Measurements from ENCODE around the gene PCNT. TPM values are rescaled to one million over a fixed set of nuclear protein-coding genes. Genes with fewer than 3 reads are reported as not detected.

The PCNT gene
- total and polyA plus RNA-seq, 2 experiments from 2014 or later = 18.3 to 26.6 TPM

DNA sequence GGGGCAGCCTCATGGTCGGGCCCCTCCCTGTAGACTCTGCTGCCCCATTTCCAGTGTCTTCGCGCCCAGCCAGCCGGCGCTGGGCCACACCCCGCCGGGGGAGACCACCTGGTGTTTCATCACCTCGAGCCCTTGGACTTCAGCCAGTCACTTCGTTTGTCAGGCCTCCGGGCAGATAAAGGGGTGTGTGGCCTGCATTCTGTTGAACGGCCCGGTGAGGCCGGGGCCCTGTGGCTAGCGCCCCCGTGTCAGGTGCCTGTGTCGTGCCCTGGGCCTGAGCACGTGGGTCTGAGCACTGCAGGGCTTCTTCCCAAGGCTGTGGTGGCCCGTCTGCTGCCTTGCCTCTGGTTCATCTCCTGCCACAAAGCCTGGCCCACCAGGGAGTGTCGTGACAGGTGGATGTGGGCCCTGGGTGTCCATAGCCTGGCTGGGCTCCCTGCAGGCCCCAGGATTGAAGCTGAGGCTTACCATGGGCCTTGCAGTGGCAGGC is 69.5 kb downstream of the PCNT start:
- Histone ChIP-seq H3K27me3 (no peaks in the 10 kb centered on the region), H3K36me3 (peaks cover 10% of the 10 kb centered on the region), H3K9me3 (ENCODE audit: low read depth) (no peaks in the 10 kb centered on the region), H3K4me1 (ENCODE audit: low read depth) (no peaks in the 10 kb centered on the region), H3K27ac (no peak overlapping the region), H3K4me3 (no peak overlapping the region)
- DNase-seq (ENCODE audit: low read depth in 1 of 2, low spot score in 1 of 2) = no peak
- TF ChIP-seq CTCF (IDR thresholded peaks at IDR 0.05; ENCODE audit: low read depth, low read length) = no peak

- TF ChIP-seq CTCF (IDR thresholded peaks at IDR 0.05; ENCODE audit: low read depth, low read length) = no peak
- Histone ChIP-seq H3K4me1 (ENCODE audit: low read depth) (no peaks in the 10 kb centered on the region), H3K27ac (no peak overlapping the region), H3K4me3 (no peak overlapping the region), H3K27me3 (no peaks in the 10 kb centered on the region), H3K9me3 (ENCODE audit: low read depth) (no peaks in the 10 kb centered on the region), H3K36me3 (peaks cover 10% of the 10 kb centered on the region)
- no peak for DNase-seq (ENCODE audit: low read depth in 1 of 2, low spot score in 1 of 2)
Observed at GRCh38 chr21:46393941-46394594, 70.1 kb downstream of the PCNT start.

- Histone ChIP-seq H3K4me3 (no peak overlapping the region), H3K27me3 (no peaks in the 10 kb centered on the region), H3K9me3 (ENCODE audit: low read depth) (no peaks in the 10 kb centered on the region), H3K4me1 (ENCODE audit: low read depth) (no peaks in the 10 kb centered on the region), H3K27ac (no peak overlapping the region), H3K36me3 (peaks cover 11% of the 10 kb centered on the region)
- no peak for TF ChIP-seq CTCF (IDR thresholded peaks at IDR 0.05; ENCODE audit: low read depth, low read length)
- DNase-seq (ENCODE audit: low read depth in 1 of 2, low spot score in 1 of 2) = no peak
Observed at GRCh38 chr21:46394595-46395104, 70.7 kb downstream of the PCNT start.

DNA sequence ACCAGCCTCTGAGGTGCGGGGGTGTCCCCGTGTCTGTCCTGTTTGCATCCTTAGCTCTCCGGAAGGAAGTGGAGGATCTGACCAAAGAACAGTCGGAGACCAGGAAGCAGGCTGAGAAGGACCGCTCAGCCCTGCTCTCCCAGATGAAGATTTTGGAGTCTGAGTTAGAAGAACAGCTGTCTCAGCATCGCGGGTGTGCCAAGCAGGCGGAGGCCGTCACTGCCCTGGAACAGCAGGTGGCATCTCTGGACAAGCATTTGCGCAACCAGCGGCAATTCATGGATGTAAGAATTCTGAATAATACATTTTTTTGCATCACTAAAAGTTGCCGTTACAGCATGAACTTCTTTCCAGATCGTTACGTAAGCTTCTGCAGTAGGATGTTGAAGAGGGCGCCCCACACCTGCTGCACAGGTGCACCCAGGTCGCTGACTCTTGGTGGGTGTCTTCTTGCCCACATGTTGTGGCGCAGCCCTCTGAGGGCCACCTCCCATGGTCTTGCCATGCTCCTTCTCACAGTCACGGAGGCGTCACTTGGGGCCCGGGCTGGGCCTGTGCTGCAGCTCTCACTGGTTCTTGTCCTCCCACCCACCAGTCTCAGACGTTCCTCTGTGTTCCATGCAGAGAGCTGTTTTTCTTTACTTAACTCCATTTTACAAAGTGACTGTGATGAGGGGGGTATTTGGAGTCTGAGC is 73.4 kb downstream of the PCNT start:
- DNase-seq (ENCODE audit: low read depth in 1 of 2, low spot score in 1 of 2) = no peak
- H3K4me1 ChIP-seq (ENCODE audit: low read depth) = no peaks in the 10 kb centered on the region

GRCh38 chr21:46397993-46398392 is 74.0 kb downstream of the PCNT start:
- no peak overlapping the region for H3K4me3 ChIP-seq
- no peak for DNase-seq (ENCODE audit: low read depth in 1 of 2, low spot score in 1 of 2)
- TF ChIP-seq CTCF (IDR thresholded peaks at IDR 0.05; ENCODE audit: low read depth, low read length) = no peak
- H3K4me1 ChIP-seq (ENCODE audit: low read depth) = no peaks in the 10 kb centered on the region
- no peaks in the 10 kb centered on the region for H3K27me3 ChIP-seq
- H3K36me3 ChIP-seq = peaks cover 13% of the 10 kb centered on the region
- H3K9me3 ChIP-seq (ENCODE audit: low read depth) = no peaks in the 10 kb centered on the region
- H3K27ac ChIP-seq = no peak overlapping the region

More for the DNA sequence above, 73.4 kb downstream of the PCNT start:
- Histone ChIP-seq H3K9me3 (ENCODE audit: low read depth) (no peaks in the 10 kb centered on the region), H3K4me3 (no peak overlapping the region), H3K27ac (no peak overlapping the region), H3K36me3 (peaks cover 14% of the 10 kb centered on the region), H3K27me3 (no peaks in the 10 kb centered on the region)
- TF ChIP-seq CTCF (IDR thresholded peaks at IDR 0.05; ENCODE audit: low read depth, low read length) = no peak

Data from cardiac muscle cell (in vitro differentiated cells and primary cell).